NCI-H2196 treated with DMSO at 0.1 percent for 48 hours (cell line): ENCODE data around the gene HECTD3.
"Not testable (repeated sequence)": the region's sequence is repeated elsewhere in the genome, so short reads cannot be mapped to it uniquely, and the experiment has no call there.

Experiments
- DNase-seq: peaks from one replicate; lab custom pipeline; 2025; ENCODE audit not compliant: unreplicated experiment; lab: John Stamatoyannopoulos, UW

The HECTD3 gene

GRCh38 chr1:45014321-45015028 lies 3.4 kb upstream of the HECTD3 start:
- peak; percentile 63 for DNase-seq

GRCh38 chr1:45013551-45014209 lies 2.6 kb upstream of the HECTD3 start:
- DNase-seq = no peak

- DNase-seq = peak; percentile 43
These were observed 1.6 kb upstream of the HECTD3 start for GRCh38 chr1:45012639-45013278.

GRCh38 chr1:45011837-45012638 lies 914 bp upstream of the HECTD3 start, which contains the start of gene UROD:
UROD (plus strand) TSS chr1:45012254; CDS start chr1:45012266, 12 bp downstream.
- DNase-seq = peak; percentile 97

- DNase-seq = peak; percentile 13
These were observed 919 bp downstream of the HECTD3 start for GRCh38 chr1:45009956-45010854.

- DNase-seq = no peak
These were observed 1.7 kb downstream of the HECTD3 start for GRCh38 chr1:45009296-45009865.

- no peak for DNase-seq
These were observed 2.6 kb downstream of the HECTD3 start for GRCh38 chr1:45008516-45008915.

GRCh38 chr1:45008076-45008475 lies 3.0 kb downstream of the HECTD3 start:
- no peak for DNase-seq

GRCh38 chr1:45007311-45007710 lies 3.8 kb downstream of the HECTD3 start:
- DNase-seq = no peak

GRCh38 chr1:45005761-45006160 lies 5.4 kb downstream of the HECTD3 start:
- DNase-seq = no peak

- DNase-seq = no peak
These were observed 6.7 kb downstream of the HECTD3 start for GRCh38 chr1:45004281-45004920.

GRCh38 chr1:45003741-45004140 lies 7.4 kb downstream of the HECTD3 start:
- DNase-seq = no peak

GRCh38 chr1:45002650-45003645 lies 8.2 kb downstream of the HECTD3 start:
- no peak for DNase-seq

- DNase-seq = not testable (repeated sequence)
These were observed 9.5 kb downstream of the HECTD3 start for GRCh38 chr1:45001576-45001975.

GRCh38 chr1:45001011-45001481 lies 10.1 kb downstream of the HECTD3 start:
- DNase-seq = no peak

- no peak for DNase-seq
These were observed 11.9 kb downstream of the HECTD3 start for GRCh38 chr1:44999232-44999631.

GRCh38 chr1:44995467-44996238 lies 15.5 kb downstream of the HECTD3 start:
- DNase-seq = no peak
